ENCODE measurements around the gene SPATS2.
A peak's percentile ranks its signal among the peaks of the same experiment; 100 is the strongest.

Gene SPATS2

GRCh38 chr12:49340971-49341776 lies 26.1 kb upstream of the SPATS2 start:
- H3K4me3 ChIP-seq (ENCODE audit: control insufficient read depth in 1 of 7, extremely low read depth in 1 of 7, insufficient read depth in 4 of 7, low read depth in 2 of 7, low read length in 6 of 7), result no peak overlapping the region
- WGBS (ENCODE audit: insufficient coverage), result 60% methylated on average over 14 of the region's 14 CpGs
- DNase-seq, result no peak

GRCh38 chr12:49341777-49342065 lies 25.5 kb upstream of the SPATS2 start:
- no peaks in the 10 kb centered on the region for H3K36me3 ChIP-seq (ENCODE audit: control insufficient read depth in 4 of 4, insufficient read depth in 4 of 4, low read length in 3 of 4)
- POLR2A ChIA-PET, result no interaction called here
- peak overlapping the region in 3 of 7 experiments; percentile 26 to 58 (median 51) for H3K4me3 ChIP-seq (ENCODE audit: control insufficient read depth in 1 of 7, extremely low read depth in 1 of 7, insufficient read depth in 4 of 7, low read depth in 2 of 7, low read length in 6 of 7)
- no peak overlapping the region for H3K27ac ChIP-seq (ENCODE audit: insufficient read depth in 1 of 2, low read depth in 1 of 2, low read length in 2 of 2, poor library complexity in 1 of 2, severe bottlenecking in 2 of 2)
- WGBS (ENCODE audit: insufficient coverage), result 24% methylated on average over 20 of the region's 21 CpGs
- CTCF ChIA-PET, result interaction anchor here (0.8 to 4.0 kb wide), 20 partner anchors 8 to 191 kb away, joined by 3 to 124 read pairs (median 4); partner anchors contain the start of genes PRPH and TROAP
- DNase-seq, result no peak
- H3K4me1 ChIP-seq (ENCODE audit: control extremely low read depth in 1 of 4, control insufficient read depth in 4 of 4, insufficient read depth in 4 of 4, low read length in 3 of 4), result peaks cover 0 to 53% (median 38%) of the 10 kb centered on the region in 4 experiments
- H3K27me3 ChIP-seq (replicated peaks in 2 of 5; ENCODE audit: control insufficient read depth in 4 of 5, insufficient read depth in 5 of 5, low read length in 4 of 5), result peaks cover 11 to 100% (median 44%) of the 10 kb centered on the region in 5 experiments
- no peaks in the 10 kb centered on the region for H3K9me3 ChIP-seq (ENCODE audit: control extremely low read depth in 1 of 5, control insufficient read depth in 4 of 5, insufficient read depth in 2 of 5, low read depth in 1 of 5, low read length in 4 of 5)

More at GRCh38 chr12:49340971-49341776, 26.1 kb upstream of the SPATS2 start:
- Histone ChIP-seq H3K36me3 (ENCODE audit: control insufficient read depth in 4 of 4, insufficient read depth in 4 of 4, low read length in 3 of 4) (no peaks in the 10 kb centered on the region), H3K27me3 (replicated peaks in 2 of 5; ENCODE audit: control insufficient read depth in 4 of 5, insufficient read depth in 5 of 5, low read length in 4 of 5) (peaks cover 11 to 100% (median 48%) of the 10 kb centered on the region in 5 experiments), H3K27ac (ENCODE audit: insufficient read depth in 1 of 2, low read depth in 1 of 2, low read length in 2 of 2, poor library complexity in 1 of 2, severe bottlenecking in 2 of 2) (no peak overlapping the region), H3K4me1 (ENCODE audit: control extremely low read depth in 1 of 4, control insufficient read depth in 4 of 4, insufficient read depth in 4 of 4, low read length in 3 of 4) (peaks cover 0 to 49% (median 34%) of the 10 kb centered on the region in 4 experiments), H3K9me3 (ENCODE audit: control extremely low read depth in 1 of 5, control insufficient read depth in 4 of 5, insufficient read depth in 2 of 5, low read depth in 1 of 5, low read length in 4 of 5) (no peaks in the 10 kb centered on the region)
- CTCF ChIA-PET, result interaction anchor here (1.0 to 4.0 kb wide), 15 partner anchors 10 to 191 kb away, joined by 3 to 124 read pairs (median 5); partner anchors contain the start of genes PRPH and TROAP
- POLR2A ChIA-PET, result no interaction called here

GRCh38 chr12:49342066-49342913 lies 25.0 kb upstream of the SPATS2 start:
- peak overlapping the region; percentile 8 to 73 (median 26) for H3K4me3 ChIP-seq (ENCODE audit: control insufficient read depth in 1 of 7, extremely low read depth in 1 of 7, insufficient read depth in 4 of 7, low read depth in 2 of 7, low read length in 6 of 7)
- DNase-seq, result peak; percentile 84 to 90 (median 88)
- CTCF ChIA-PET, result interaction anchor here (0.8 to 4.0 kb wide), 24 partner anchors 9 to 278 kb away, joined by 3 to 124 read pairs (median 4); partner anchors contain the start of genes PRPH and TROAP
- H3K4me1 ChIP-seq (ENCODE audit: control extremely low read depth in 1 of 4, control insufficient read depth in 4 of 4, insufficient read depth in 4 of 4, low read length in 3 of 4), result peaks cover 0 to 55% (median 40%) of the 10 kb centered on the region in 4 experiments
- POLR2A ChIA-PET, result no interaction called here
- H3K9me3 ChIP-seq (ENCODE audit: control extremely low read depth in 1 of 5, control insufficient read depth in 4 of 5, insufficient read depth in 2 of 5, low read depth in 1 of 5, low read length in 4 of 5), result no peaks in the 10 kb centered on the region
- H3K27ac ChIP-seq (ENCODE audit: insufficient read depth in 1 of 2, low read depth in 1 of 2, low read length in 2 of 2, poor library complexity in 1 of 2, severe bottlenecking in 2 of 2), result no peak overlapping the region
- no peaks in the 10 kb centered on the region for H3K36me3 ChIP-seq (ENCODE audit: control insufficient read depth in 4 of 4, insufficient read depth in 4 of 4, low read length in 3 of 4)
- 1% methylated on average over 52 of the region's 58 CpGs for WGBS (ENCODE audit: insufficient coverage)
- H3K27me3 ChIP-seq (replicated peaks in 2 of 5; ENCODE audit: control insufficient read depth in 4 of 5, insufficient read depth in 5 of 5, low read length in 4 of 5), result peaks cover 11 to 100% (median 49%) of the 10 kb centered on the region in 5 experiments

- Histone ChIP-seq H3K27me3 (replicated peaks in 2 of 5; ENCODE audit: control insufficient read depth in 4 of 5, insufficient read depth in 5 of 5, low read length in 4 of 5) (peaks cover 11 to 100% (median 50%) of the 10 kb centered on the region in 5 experiments), H3K4me3 (ENCODE audit: control insufficient read depth in 1 of 7, extremely low read depth in 1 of 7, insufficient read depth in 4 of 7, low read depth in 2 of 7, low read length in 6 of 7) (peak overlapping the region in 6 of 7 experiments; percentile 20 to 73 (median 37)), H3K27ac (ENCODE audit: insufficient read depth in 1 of 2, low read depth in 1 of 2, low read length in 2 of 2, poor library complexity in 1 of 2, severe bottlenecking in 2 of 2) (no peak overlapping the region), H3K36me3 (ENCODE audit: control insufficient read depth in 4 of 4, insufficient read depth in 4 of 4, low read length in 3 of 4) (no peaks in the 10 kb centered on the region), H3K9me3 (ENCODE audit: control extremely low read depth in 1 of 5, control insufficient read depth in 4 of 5, insufficient read depth in 2 of 5, low read depth in 1 of 5, low read length in 4 of 5) (no peaks in the 10 kb centered on the region), H3K4me1 (ENCODE audit: control extremely low read depth in 1 of 4, control insufficient read depth in 4 of 4, insufficient read depth in 4 of 4, low read length in 3 of 4) (peaks cover 0 to 58% (median 44%) of the 10 kb centered on the region in 4 experiments)
- under 1% methylated on average over 27 of the region's 33 CpGs for WGBS (ENCODE audit: insufficient coverage)
- CTCF ChIA-PET, result interaction anchor here (0.6 to 4.0 kb wide), 18 partner anchors 9 to 278 kb away, joined by 3 to 124 read pairs (median 4); partner anchors contain the start of gene PRPH
- POLR2A ChIA-PET, result no interaction called here
- no peak for DNase-seq
Observed at GRCh38 chr12:49342914-49343731, 24.1 kb upstream of the SPATS2 start.

- POLR2A ChIA-PET, result no interaction called here
- no peak for DNase-seq
- H3K4me3 ChIP-seq (ENCODE audit: control insufficient read depth in 1 of 7, extremely low read depth in 1 of 7, insufficient read depth in 4 of 7, low read depth in 2 of 7, low read length in 6 of 7), result no peak overlapping the region
- H3K9me3 ChIP-seq (ENCODE audit: control extremely low read depth in 1 of 5, control insufficient read depth in 4 of 5, insufficient read depth in 2 of 5, low read depth in 1 of 5, low read length in 4 of 5), result no peaks in the 10 kb centered on the region
- CTCF ChIA-PET, result interaction anchor here (1.0 to 4.0 kb wide), 2 partner anchors 52 to 160 kb away, joined by 3 to 124 read pairs; partner anchors contain the start of gene PRPH
- 5% methylated on average over 7 of the region's 15 CpGs for WGBS (ENCODE audit: insufficient coverage)
- H3K36me3 ChIP-seq (ENCODE audit: control insufficient read depth in 4 of 4, insufficient read depth in 4 of 4, low read length in 3 of 4), result no peaks in the 10 kb centered on the region
- H3K27ac ChIP-seq (ENCODE audit: insufficient read depth in 1 of 2, low read depth in 1 of 2, low read length in 2 of 2, poor library complexity in 1 of 2, severe bottlenecking in 2 of 2), result no peak overlapping the region
- peaks cover 11 to 100% (median 53%) of the 10 kb centered on the region in 5 experiments for H3K27me3 ChIP-seq (replicated peaks in 2 of 5; ENCODE audit: control insufficient read depth in 4 of 5, insufficient read depth in 5 of 5, low read length in 4 of 5)
- peaks cover 0 to 58% (median 44%) of the 10 kb centered on the region in 4 experiments for H3K4me1 ChIP-seq (ENCODE audit: control extremely low read depth in 1 of 4, control insufficient read depth in 4 of 4, insufficient read depth in 4 of 4, low read length in 3 of 4)
Observed at GRCh38 chr12:49344486-49345050, 22.7 kb upstream of the SPATS2 start.

All from common myeloid progenitor, CD34-positive (primary cell).